ENCODE results near the gene TFB2M.

The TFB2M gene

DNA sequence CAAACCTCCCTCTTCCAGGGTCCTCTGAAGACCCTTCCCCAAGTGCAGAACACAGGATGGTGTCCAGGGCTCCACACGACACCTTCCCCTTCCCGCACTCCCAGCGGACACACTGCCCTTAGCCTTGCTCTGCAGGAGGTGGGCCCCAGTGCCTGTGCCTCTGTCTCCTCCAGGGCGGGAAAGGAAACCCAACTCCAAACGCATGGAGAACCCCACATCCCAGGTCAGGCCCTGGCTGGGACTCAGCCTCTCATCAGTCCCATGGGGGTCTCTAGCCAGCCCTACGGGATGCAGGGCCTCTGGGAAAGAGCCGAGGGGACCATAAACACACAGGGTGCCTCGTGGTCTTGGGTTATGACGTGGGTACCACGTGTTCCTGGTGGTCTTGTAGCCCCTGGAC, 53.4 kb downstream of the TFB2M start:
- H3K27me3 ChIP-seq (ENCODE audit: insufficient read depth, poor library complexity, severe bottlenecking), result no peaks in the 10 kb centered on the region
- TF ChIP-seq CTCF (IDR thresholded peaks at IDR 0.05; ENCODE audit: poor library complexity, severe bottlenecking), result no peak
- H3K9me3 ChIP-seq (ENCODE audit: severe bottlenecking), result peaks cover 3% of the 10 kb centered on the region
- no peak overlapping the region for H3K27ac ChIP-seq (ENCODE audit: poor library complexity, severe bottlenecking)
- DNase-seq (ENCODE audit: low spot score), result no peak
- H3K36me3 ChIP-seq (ENCODE audit: low read depth), result no peaks in the 10 kb centered on the region
- no peak overlapping the region for H3K4me3 ChIP-seq (ENCODE audit: severe bottlenecking)
- no peak for ATAC-seq (ENCODE audit: low read depth)
- no peaks in the 10 kb centered on the region for H3K4me1 ChIP-seq (ENCODE audit: insufficient read depth, poor library complexity, severe bottlenecking)

DNA sequence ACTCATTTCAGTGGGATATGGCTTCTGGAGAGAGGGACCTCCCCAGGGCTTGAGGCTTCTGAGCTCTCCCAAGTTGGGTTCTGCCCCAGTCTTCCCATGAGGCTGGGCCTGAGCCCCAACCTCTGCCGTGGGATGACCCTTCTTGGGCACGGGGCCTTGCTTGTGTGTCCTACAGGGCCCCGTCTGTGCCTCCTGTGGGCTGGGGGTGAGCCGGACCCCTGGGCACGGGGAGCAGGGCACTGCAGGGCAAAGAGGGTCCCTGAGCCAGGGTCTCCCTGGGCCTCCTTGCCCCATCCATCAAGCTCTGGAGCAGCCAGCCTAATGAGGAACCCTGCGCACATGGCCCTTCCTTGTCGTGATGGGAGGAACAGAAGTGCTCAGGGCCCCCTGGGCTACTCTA, 53.8 kb downstream of the TFB2M start:
- TF ChIP-seq CTCF (IDR thresholded peaks at IDR 0.05; ENCODE audit: poor library complexity, severe bottlenecking), result no peak
- H3K36me3 ChIP-seq (ENCODE audit: low read depth), result no peaks in the 10 kb centered on the region
- no peak overlapping the region for H3K27ac ChIP-seq (ENCODE audit: poor library complexity, severe bottlenecking)
- H3K9me3 ChIP-seq (ENCODE audit: severe bottlenecking), result peaks cover 3% of the 10 kb centered on the region
- no peak for ATAC-seq (ENCODE audit: low read depth)
- no peak overlapping the region for H3K4me3 ChIP-seq (ENCODE audit: severe bottlenecking)
- no peaks in the 10 kb centered on the region for H3K4me1 ChIP-seq (ENCODE audit: insufficient read depth, poor library complexity, severe bottlenecking)
- DNase-seq (ENCODE audit: low spot score), result no peak
- H3K27me3 ChIP-seq (ENCODE audit: insufficient read depth, poor library complexity, severe bottlenecking), result no peaks in the 10 kb centered on the region

DNA sequence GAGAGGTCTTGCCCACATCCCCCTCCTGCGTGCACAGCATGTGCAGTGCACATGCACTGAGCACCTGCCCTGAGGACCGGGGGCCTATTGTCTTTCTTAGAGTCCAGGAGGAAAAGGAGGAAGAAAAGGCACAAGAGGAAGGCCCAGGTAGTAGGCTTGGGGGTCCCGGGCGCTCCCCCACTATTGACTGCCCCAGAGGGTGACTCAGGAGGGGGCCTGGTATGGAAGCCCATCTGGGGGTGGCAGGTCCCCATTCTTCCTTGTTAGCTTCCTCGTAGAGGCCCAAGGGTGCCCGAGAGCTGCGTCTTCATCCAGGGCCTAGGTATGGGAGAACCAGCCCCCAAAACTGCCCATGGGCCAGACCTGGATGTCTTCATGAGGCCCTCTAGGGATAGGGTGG, 54.9 kb downstream of the TFB2M start:
- no peaks in the 10 kb centered on the region for H3K4me1 ChIP-seq (ENCODE audit: insufficient read depth, poor library complexity, severe bottlenecking)
- TF ChIP-seq CTCF (IDR thresholded peaks at IDR 0.05; ENCODE audit: poor library complexity, severe bottlenecking), result no peak
- no peak for ATAC-seq (ENCODE audit: low read depth)

DNA sequence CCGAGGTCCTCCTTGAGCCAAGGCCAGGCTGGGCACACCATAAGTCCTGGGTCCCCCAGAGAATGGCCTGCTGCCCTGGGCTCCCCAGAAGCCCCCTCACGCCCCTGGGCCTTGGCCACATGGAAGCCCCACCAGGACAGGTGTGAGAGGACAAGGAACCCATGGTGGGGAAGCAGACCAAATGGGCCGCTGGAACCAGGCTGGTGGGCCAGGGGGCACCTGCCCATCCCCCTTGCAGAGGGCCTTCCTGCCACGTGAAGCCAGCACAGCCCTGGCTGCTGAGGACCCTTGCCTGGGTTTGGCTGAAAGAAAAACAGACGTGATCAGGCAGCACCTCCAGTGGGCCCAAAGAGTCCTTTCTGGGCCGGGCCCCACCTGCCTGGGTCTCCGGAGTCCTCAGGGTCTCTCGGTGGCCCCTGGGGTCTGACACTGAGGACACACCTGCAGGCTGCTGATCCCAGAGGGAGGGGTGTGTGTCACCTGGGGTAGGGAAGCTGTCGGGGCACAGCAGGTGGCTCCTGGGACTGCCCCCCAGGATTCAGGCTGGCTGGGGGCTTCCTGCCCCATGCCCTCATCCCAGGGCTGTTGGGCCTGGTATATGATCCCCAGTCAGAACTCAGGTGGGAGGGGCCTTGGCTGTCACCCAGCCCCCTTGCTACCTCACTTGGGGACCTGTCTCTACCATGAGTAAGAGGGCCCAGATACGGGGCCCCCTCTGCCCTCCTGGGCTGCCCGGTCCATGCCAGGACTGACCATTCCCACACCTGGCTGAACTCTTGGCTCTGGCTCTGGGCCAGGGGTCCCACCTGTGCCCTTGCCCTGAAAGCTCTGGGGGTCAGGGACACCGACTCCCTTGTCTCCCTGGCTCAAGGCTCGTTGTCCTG, 55.7 kb downstream of the TFB2M start:
- H3K9me3 ChIP-seq (ENCODE audit: severe bottlenecking), result peaks cover 3% of the 10 kb centered on the region
- no peak for TF ChIP-seq CTCF (IDR thresholded peaks at IDR 0.05; ENCODE audit: poor library complexity, severe bottlenecking)
- no peak for DNase-seq (ENCODE audit: low spot score)
- H3K4me3 ChIP-seq (ENCODE audit: severe bottlenecking), result no peak overlapping the region
- H3K27me3 ChIP-seq (ENCODE audit: insufficient read depth, poor library complexity, severe bottlenecking), result no peaks in the 10 kb centered on the region
- ATAC-seq (ENCODE audit: low read depth), result no peak
- H3K36me3 ChIP-seq (ENCODE audit: low read depth), result no peaks in the 10 kb centered on the region
- no peaks in the 10 kb centered on the region for H3K4me1 ChIP-seq (ENCODE audit: insufficient read depth, poor library complexity, severe bottlenecking)
- no peak overlapping the region for H3K27ac ChIP-seq (ENCODE audit: poor library complexity, severe bottlenecking)

More for the DNA sequence above, 54.9 kb downstream of the TFB2M start:
- no peak overlapping the region for H3K27ac ChIP-seq (ENCODE audit: poor library complexity, severe bottlenecking)
- H3K9me3 ChIP-seq (ENCODE audit: severe bottlenecking), result peaks cover 3% of the 10 kb centered on the region
- no peak overlapping the region for H3K4me3 ChIP-seq (ENCODE audit: severe bottlenecking)
- H3K27me3 ChIP-seq (ENCODE audit: insufficient read depth, poor library complexity, severe bottlenecking), result no peaks in the 10 kb centered on the region
- H3K36me3 ChIP-seq (ENCODE audit: low read depth), result no peaks in the 10 kb centered on the region
- DNase-seq (ENCODE audit: low spot score), result no peak
